Endothelial cell (in vitro differentiated cells): ENCODE results near the gene SH2B2. TPM values are rescaled to one million over a fixed set of nuclear protein-coding genes. Genes with fewer than 3 reads are reported as not detected.

Experiments
- DNase-seq: peaks from one replicate; pipeline ENCODE4 v3.0.0; 2021; ENCODE audit warnings: low spot score
- H3K27ac Mint-ChIP-seq: one replicate; pipeline ENCODE4 v1.8.0; 2021; ENCODE audit warnings: mixed read lengths, inconsistent platforms; ENCODE audit not compliant: unreplicated experiment
- H3K27me3 Mint-ChIP-seq: one replicate; pipeline ENCODE4 v1.8.0; 2021; ENCODE audit warnings: mild to moderate bottlenecking, moderate library complexity, mixed read lengths, inconsistent platforms; ENCODE audit not compliant: unreplicated experiment
- H3K36me3 Mint-ChIP-seq: one replicate; pipeline ENCODE4 v1.8.0; 2021; ENCODE audit warnings: mild to moderate bottlenecking, low read depth, mixed read lengths, inconsistent platforms; ENCODE audit not compliant: unreplicated experiment
- H3K4me1 Mint-ChIP-seq: one replicate; pipeline ENCODE4 v1.8.0; 2021; ENCODE audit warnings: mild to moderate bottlenecking, mixed read lengths, inconsistent platforms; ENCODE audit not compliant: unreplicated experiment
- H3K4me3 Mint-ChIP-seq: one replicate; pipeline ENCODE4 v1.8.0; 2021; ENCODE audit warnings: mild to moderate bottlenecking, mixed read lengths, inconsistent platforms; ENCODE audit not compliant: unreplicated experiment
- H3K9me3 Mint-ChIP-seq: one replicate; pipeline ENCODE4 v1.8.0; 2021; ENCODE audit warnings: mixed read lengths, inconsistent platforms; ENCODE audit not compliant: unreplicated experiment
- total RNA-seq: library from RNA; stranded (reverse); fragmentation: NEBNext Ultra II Directional; extraction: Animal tissue kit (Norgen Biotek cat#: 25700); gene quantifications from one replicate; pipeline ENCODE4 v1.2.1, GENCODE V29; 2021; ENCODE audit not compliant: unreplicated experiment
- TF ChIP-seq, protein P1 (sequence below): fragments of 200-600 bp; sonication (generic); IDR thresholded peaks from one replicate; pipeline ENCODE4 v1.5.0; 2021; ENCODE audit warnings: antibody characterized with exemption; ENCODE audit not compliant: unreplicated experiment

SH2B2 gene
- total RNA-seq, 1 donor from 2014 or later, result 2.6 TPM

DNA sequence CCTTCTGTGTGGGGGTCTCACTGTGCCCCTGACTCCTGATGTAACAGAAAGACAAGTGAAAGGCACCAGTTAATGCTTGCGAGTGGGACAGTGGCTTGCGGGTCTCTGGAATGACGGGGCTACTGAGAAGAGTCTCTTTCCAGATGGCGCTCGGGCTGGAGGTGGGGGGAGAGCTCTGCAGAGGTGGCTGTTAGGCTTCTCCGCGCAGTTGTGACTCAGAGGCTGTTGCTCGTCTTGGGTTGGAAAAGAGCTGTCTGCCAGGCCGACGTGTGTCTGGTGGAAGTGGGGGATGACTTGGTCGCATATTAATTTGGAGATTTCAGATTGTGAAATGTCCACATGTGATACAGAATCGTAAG lies 27.9 kb upstream of the SH2B2 start:
- Mint-ChIP-seq H3K36me3 (no peaks in the 10 kb centered on the region), H3K9me3 (no peaks in the 10 kb centered on the region), H3K27ac (no peak overlapping the region), H3K4me3 (no peak overlapping the region), H3K4me1 (peaks cover 7% of the 10 kb centered on the region), H3K27me3 (peaks cover 7% of the 10 kb centered on the region)
- TF ChIP-seq, protein P1, sequence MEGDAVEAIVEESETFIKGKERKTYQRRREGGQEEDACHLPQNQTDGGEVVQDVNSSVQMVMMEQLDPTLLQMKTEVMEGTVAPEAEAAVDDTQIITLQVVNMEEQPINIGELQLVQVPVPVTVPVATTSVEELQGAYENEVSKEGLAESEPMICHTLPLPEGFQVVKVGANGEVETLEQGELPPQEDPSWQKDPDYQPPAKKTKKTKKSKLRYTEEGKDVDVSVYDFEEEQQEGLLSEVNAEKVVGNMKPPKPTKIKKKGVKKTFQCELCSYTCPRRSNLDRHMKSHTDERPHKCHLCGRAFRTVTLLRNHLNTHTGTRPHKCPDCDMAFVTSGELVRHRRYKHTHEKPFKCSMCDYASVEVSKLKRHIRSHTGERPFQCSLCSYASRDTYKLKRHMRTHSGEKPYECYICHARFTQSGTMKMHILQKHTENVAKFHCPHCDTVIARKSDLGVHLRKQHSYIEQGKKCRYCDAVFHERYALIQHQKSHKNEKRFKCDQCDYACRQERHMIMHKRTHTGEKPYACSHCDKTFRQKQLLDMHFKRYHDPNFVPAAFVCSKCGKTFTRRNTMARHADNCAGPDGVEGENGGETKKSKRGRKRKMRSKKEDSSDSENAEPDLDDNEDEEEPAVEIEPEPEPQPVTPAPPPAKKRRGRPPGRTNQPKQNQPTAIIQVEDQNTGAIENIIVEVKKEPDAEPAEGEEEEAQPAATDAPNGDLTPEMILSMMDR, result no peak
- DNase-seq, result no peak

DNA sequence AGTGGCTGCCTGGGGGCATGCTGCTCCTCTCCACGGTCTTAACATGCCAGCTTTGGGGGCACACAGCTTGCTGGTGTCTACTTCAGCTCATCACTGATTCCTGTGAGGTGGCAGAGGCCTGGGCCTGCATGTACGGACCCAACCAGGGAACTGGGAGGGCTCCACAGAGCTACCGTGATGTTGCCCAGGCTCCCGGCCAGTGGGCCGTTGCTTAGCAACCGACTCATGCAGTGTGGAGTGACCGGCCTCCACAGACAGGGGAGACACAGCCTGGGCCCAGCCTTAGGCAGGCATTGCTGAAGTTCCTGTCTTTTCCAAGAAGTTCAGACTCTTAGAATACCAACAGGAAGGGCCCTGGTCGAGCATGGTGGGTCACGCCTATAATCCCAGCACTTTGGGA lies 25.8 kb upstream of the SH2B2 start:
- H3K27me3 Mint-ChIP-seq, result peaks cover 5% of the 10 kb centered on the region
- no peak for DNase-seq
- TF ChIP-seq, protein P1, result no peak
- no peaks in the 10 kb centered on the region for H3K36me3 Mint-ChIP-seq
- H3K4me1 Mint-ChIP-seq, result no peaks in the 10 kb centered on the region
- H3K4me3 Mint-ChIP-seq, result no peak overlapping the region
- H3K27ac Mint-ChIP-seq, result no peak overlapping the region
- no peaks in the 10 kb centered on the region for H3K9me3 Mint-ChIP-seq

DNA sequence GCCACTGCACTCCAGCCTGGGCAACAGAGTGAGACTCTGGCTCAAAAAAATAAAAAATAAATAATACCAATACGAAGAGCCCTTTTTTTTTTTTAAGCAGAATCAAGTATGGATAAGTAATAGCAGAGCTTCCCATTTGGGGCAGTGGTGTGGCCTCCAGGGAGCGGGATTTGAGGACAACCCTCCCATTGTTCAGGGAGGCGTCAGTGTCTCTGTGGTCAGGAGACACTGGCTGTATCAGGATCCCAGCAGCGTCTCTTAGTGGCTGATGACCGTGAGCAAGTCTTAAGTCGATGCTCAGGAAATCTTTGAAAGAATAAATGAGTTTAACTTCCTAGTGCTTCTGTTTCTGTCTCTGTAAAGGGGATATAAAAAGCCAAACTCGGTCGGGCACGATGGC lies 25.2 kb upstream of the SH2B2 start:
- Mint-ChIP-seq H3K4me3 (no peak overlapping the region), H3K27ac (no peak overlapping the region), H3K4me1 (no peaks in the 10 kb centered on the region), H3K27me3 (peaks cover 8% of the 10 kb centered on the region), H3K36me3 (no peaks in the 10 kb centered on the region), H3K9me3 (no peaks in the 10 kb centered on the region)
- TF ChIP-seq, protein P1, result no peak
- DNase-seq, result no peak

DNA sequence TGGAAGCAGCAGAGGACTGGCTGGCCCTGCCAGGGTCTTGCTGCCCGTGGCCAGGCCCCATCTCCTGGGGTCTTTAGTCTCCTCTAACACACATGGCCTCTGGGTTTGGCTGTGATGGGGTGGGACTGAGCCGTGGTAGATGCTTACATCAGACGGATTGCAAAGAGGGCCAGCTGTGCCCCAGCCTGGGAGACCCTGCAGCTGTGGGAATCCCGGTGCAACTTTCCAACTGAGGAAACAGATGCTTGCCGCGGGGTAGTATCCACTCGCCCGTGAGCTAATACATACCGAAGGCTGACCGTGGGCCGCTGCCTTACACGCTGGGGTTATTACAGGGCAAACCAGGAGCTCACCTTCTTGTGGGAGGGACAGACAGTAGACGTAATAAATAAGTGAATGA lies 24.1 kb upstream of the SH2B2 start:
- no peaks in the 10 kb centered on the region for H3K36me3 Mint-ChIP-seq
- H3K4me3 Mint-ChIP-seq, result no peak overlapping the region
- no peaks in the 10 kb centered on the region for H3K9me3 Mint-ChIP-seq
- TF ChIP-seq, protein P1, result no peak
- no peaks in the 10 kb centered on the region for H3K4me1 Mint-ChIP-seq
- no peak overlapping the region for H3K27ac Mint-ChIP-seq
- peaks cover 10% of the 10 kb centered on the region for H3K27me3 Mint-ChIP-seq
- DNase-seq, result no peak

DNA sequence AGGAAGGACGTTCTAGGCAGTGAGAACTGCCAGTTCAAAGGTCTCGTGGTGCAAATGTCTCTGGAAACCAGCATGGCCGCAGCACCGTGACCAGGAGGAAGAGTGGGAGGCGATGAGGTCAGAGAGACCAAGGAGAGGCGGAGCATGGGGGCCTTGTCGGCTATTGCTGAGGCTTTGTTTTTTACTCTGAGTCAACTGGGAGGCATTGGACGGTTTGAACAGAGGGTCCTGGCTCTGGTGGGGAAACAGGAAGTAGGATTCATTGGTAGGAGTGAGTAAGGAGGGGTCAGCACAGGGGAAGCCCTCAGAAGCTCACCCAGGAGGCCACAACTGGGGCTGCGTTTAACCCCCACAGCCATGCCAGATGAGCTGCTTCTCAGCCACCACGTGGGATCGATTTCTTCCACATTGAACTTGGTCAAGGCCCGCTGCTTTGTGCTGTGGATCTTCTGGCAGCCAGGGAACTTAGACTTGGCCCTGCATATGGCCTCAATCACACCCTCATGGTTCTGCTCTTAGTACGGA lies 22.2 kb upstream of the SH2B2 start:
- TF ChIP-seq, protein P1, result no peak
- Mint-ChIP-seq H3K4me3 (no peak overlapping the region), H3K27ac (no peak overlapping the region), H3K9me3 (no peaks in the 10 kb centered on the region), H3K4me1 (no peaks in the 10 kb centered on the region), H3K36me3 (no peaks in the 10 kb centered on the region), H3K27me3 (peaks cover 8% of the 10 kb centered on the region)
- no peak for DNase-seq
